Suprapubic skin (tissue), 4 donors: Measurements from ENCODE around the gene DNTT.

Experiments
- CTCF ChIP-seq, 2 donors: fragments of 200-600 bp in 1 of 2; fragments of 450-650 bp in 1 of 2; sonication (generic) in 1 of 2; IDR thresholded peaks; one replicate each; pipeline ENCODE4 v1.5.1; 2016 to 2019; ENCODE audit warnings: antibody characterized with exemption in 2 of 2, mild to moderate bottlenecking in 1 of 2, moderate library complexity in 1 of 2
- EP300 ChIP-seq: sonication (generic); formaldehyde crosslinking; IDR thresholded peaks from one replicate; pipeline ENCODE4 v1.6.1; 2017; ENCODE audit warnings: antibody characterized with exemption
- POLR2A ChIP-seq, 2 donors: fragments of 450-650 bp; IDR thresholded peaks; one replicate each; pipeline ENCODE4 v1.6.1; 2017; ENCODE audit warnings: antibody characterized with exemption in 2 of 2, mild to moderate bottlenecking in 2 of 2, moderate library complexity in 2 of 2
- POLR2AphosphoS5 ChIP-seq, 3 donors: sonication (generic); formaldehyde crosslinking; IDR thresholded peaks; one replicate each; pipeline ENCODE4 v1.6.1; 2017; ENCODE audit warnings: antibody characterized with exemption in 3 of 3

GRCh38 chr10:96257944-96258343 is 46.3 kb upstream of the DNTT start:
- no peak for TF ChIP-seq CTCF (IDR thresholded peaks at IDR 0.05)
- no peak for TF ChIP-seq POLR2A (IDR thresholded peaks at IDR 0.05)
- no peak for TF ChIP-seq POLR2AphosphoS5 (IDR thresholded peaks at IDR 0.05)
- TF ChIP-seq EP300 = no peak
